ENCODE results near the gene DPP6. TPM values are rescaled to one million over a fixed set of nuclear protein-coding genes. Genes with fewer than 3 reads are reported as not detected.

DPP6 gene
- total RNA-seq, 1 experiment from 2014 or later = not detected

- Histone ChIP-seq H3K79me2 (ENCODE audit: low read length) (no peaks in the 10 kb centered on the region), H4K20me1 (ENCODE audit: low read length) (no peaks in the 10 kb centered on the region), H3K4me2 (ENCODE audit: low read length) (no peak overlapping the region), H3K4me3 (ENCODE audit: low read length) (no peak overlapping the region), H3K27ac (ENCODE audit: low read length) (no peak overlapping the region), H2AFZ (ENCODE audit: low read length) (no peak overlapping the region), H3K9ac (ENCODE audit: low read length) (no peak overlapping the region), H3F3A (ENCODE audit: low read length, unreplicated experiment) (no peaks in the 10 kb centered on the region), H3K9me2 (replicated peaks; ENCODE audit: low read length) (no peaks in the 10 kb centered on the region), H3K9me3 (ENCODE audit: low read length) (no peaks in the 10 kb centered on the region), H3K4me1 (ENCODE audit: insufficient read depth, low read length) (no peaks in the 10 kb centered on the region), H3K27me3 (ENCODE audit: low read length) (peaks cover 29% of the 10 kb centered on the region), H3K36me3 (ENCODE audit: low read depth, low read length) (no peaks in the 10 kb centered on the region)
- no peak for ATAC-seq
- intact Hi-C loops (cut with micrococcal nuclease) = no loop called here
- POLR2A ChIA-PET (ENCODE audit: unreplicated experiment) = no interaction called here
- DNase-seq = no peak
- no TSS peak for BruUV-seq (replicated peaks)
- CTCF ChIA-PET = no interaction called here
- TF ChIP-seq CTCF (conservative IDR thresholded peaks at IDR 0.05; ENCODE audit: low read depth, low read length) (no peak), EZH2 (IDR thresholded peaks at IDR 0.05; ENCODE audit: low read length, unreplicated experiment) (no peak), EZH2phosphoT487 (IDR thresholded peaks at IDR 0.05; ENCODE audit: borderline replicate concordance, low read length) (no peak)
These were observed 828.8 kb downstream of the DPP6 start for GRCh38 chr7:154881026-154881425.

GRCh38 chr7:154881526-154881925 lies 829.3 kb downstream of the DPP6 start:
- Histone ChIP-seq H3K4me3 (ENCODE audit: low read length) (no peak overlapping the region), H3K9me3 (ENCODE audit: low read length) (no peaks in the 10 kb centered on the region), H3K27me3 (ENCODE audit: low read length) (peaks cover 24% of the 10 kb centered on the region), H4K20me1 (ENCODE audit: low read length) (no peaks in the 10 kb centered on the region), H3K79me2 (ENCODE audit: low read length) (no peaks in the 10 kb centered on the region), H3K4me2 (ENCODE audit: low read length) (no peak overlapping the region), H3F3A (ENCODE audit: low read length, unreplicated experiment) (no peaks in the 10 kb centered on the region), H3K9ac (ENCODE audit: low read length) (no peak overlapping the region), H3K27ac (ENCODE audit: low read length) (no peak overlapping the region), H3K9me2 (replicated peaks; ENCODE audit: low read length) (no peaks in the 10 kb centered on the region), H3K4me1 (ENCODE audit: insufficient read depth, low read length) (no peaks in the 10 kb centered on the region), H3K36me3 (ENCODE audit: low read depth, low read length) (no peaks in the 10 kb centered on the region), H2AFZ (ENCODE audit: low read length) (no peak overlapping the region)
- intact Hi-C loops (cut with micrococcal nuclease) = no loop called here
- no peak for ATAC-seq
- TF ChIP-seq EZH2phosphoT487 (IDR thresholded peaks at IDR 0.05; ENCODE audit: borderline replicate concordance, low read length) (no peak), CTCF (conservative IDR thresholded peaks at IDR 0.05; ENCODE audit: low read depth, low read length) (no peak), EZH2 (IDR thresholded peaks at IDR 0.05; ENCODE audit: low read length, unreplicated experiment) (no peak)
- POLR2A ChIA-PET (ENCODE audit: unreplicated experiment) = no interaction called here
- BruUV-seq (replicated peaks) = no TSS peak
- DNase-seq = no peak
- CTCF ChIA-PET = no interaction called here

GRCh38 chr7:154882931-154883474 lies 830.8 kb downstream of the DPP6 start:
- Histone ChIP-seq H3K4me1 (ENCODE audit: insufficient read depth, low read length) (no peaks in the 10 kb centered on the region), H3F3A (ENCODE audit: low read length, unreplicated experiment) (no peaks in the 10 kb centered on the region), H3K79me2 (ENCODE audit: low read length) (no peaks in the 10 kb centered on the region), H2AFZ (ENCODE audit: low read length) (no peak overlapping the region), H3K9me3 (ENCODE audit: low read length) (no peaks in the 10 kb centered on the region), H3K27ac (ENCODE audit: low read length) (no peak overlapping the region), H3K4me3 (ENCODE audit: low read length) (no peak overlapping the region), H4K20me1 (ENCODE audit: low read length) (no peaks in the 10 kb centered on the region), H3K27me3 (ENCODE audit: low read length) (peaks cover 9% of the 10 kb centered on the region), H3K9ac (ENCODE audit: low read length) (no peak overlapping the region), H3K36me3 (ENCODE audit: low read depth, low read length) (no peaks in the 10 kb centered on the region), H3K9me2 (replicated peaks; ENCODE audit: low read length) (no peaks in the 10 kb centered on the region), H3K4me2 (ENCODE audit: low read length) (no peak overlapping the region)
- ChIA-PET CTCF (no interaction called here), POLR2A (ENCODE audit: unreplicated experiment) (no interaction called here)
- no peak for ATAC-seq
- BruUV-seq (replicated peaks) = no TSS peak
- intact Hi-C loops (cut with micrococcal nuclease) = no loop called here
- no peak for TF ChIP-seq EZH2phosphoT487 (IDR thresholded peaks at IDR 0.05; ENCODE audit: borderline replicate concordance, low read length)
- no peak for TF ChIP-seq CTCF (conservative IDR thresholded peaks at IDR 0.05; ENCODE audit: low read depth, low read length)
- no peak for TF ChIP-seq EZH2 (IDR thresholded peaks at IDR 0.05; ENCODE audit: low read length, unreplicated experiment)
- no peak for DNase-seq
